HepG2 (cell line): Measurements from ENCODE around the gene NOL4L. TPM values are rescaled to one million over a fixed set of nuclear protein-coding genes. Genes with fewer than 3 reads are reported as not detected.

Experiments
- BCLAF1 ChIP-seq: fragments of 450-650 bp; IDR thresholded peaks from 2 replicates; pipeline ENCODE4 v1.6.1; 2017; ENCODE audit warnings: mild to moderate bottlenecking
- CBX2 ChIP-seq, 2 experiments: fragments of 200-600 bp in 1 of 2; sonication (generic); formaldehyde crosslinking in 1 of 2; IDR thresholded peaks; 2 replicates each; pipeline versions ENCODE4 v1.7.0 to v1.8.1; 2018 to 2022; ENCODE audit warnings: low read depth in 2 of 2, low read length in 1 of 2, mild to moderate bottlenecking in 1 of 2, missing genetic modification reagents in 1 of 2
- CSRNP2 ChIP-seq: sonication (generic); formaldehyde crosslinking; conservative IDR thresholded peaks from 2 replicates; pipeline ENCODE4 v1.8.0; 2022; ENCODE audit warnings: low read depth, missing genetic modification reagents
- FOXP1 ChIP-seq, 2 experiments: fragments of 450-650 bp in 1 of 2; IDR thresholded peaks; 2 replicates each; pipeline ENCODE4 v1.6.1; 2017 to 2018; ENCODE audit warnings: antibody characterized with exemption in 1 of 2
- HOMEZ ChIP-seq: IDR thresholded peaks from 2 replicates; pipeline ENCODE4 v1.6.1; 2016; ENCODE audit warnings: low read depth
- MXD3 ChIP-seq: IDR thresholded peaks from 2 replicates; pipeline ENCODE4 v1.6.1; 2016; ENCODE audit warnings: mild to moderate bottlenecking, missing biosample characterization, missing genetic modification reagents
- NFE2 ChIP-seq: sonication (generic); formaldehyde crosslinking; IDR thresholded peaks from 2 replicates; pipeline ENCODE4 v1.4.0; 2020; ENCODE audit warnings: missing genetic modification reagents
- NR2F6 ChIP-seq, 2 experiments: IDR thresholded peaks; 2 replicates each; pipeline ENCODE4 v1.6.1; 2016; ENCODE audit warnings: antibody characterized with exemption in 1 of 2, mild to moderate bottlenecking in 1 of 2
- PITX1 ChIP-seq: sonication (generic); formaldehyde crosslinking; IDR thresholded peaks from 2 replicates; pipeline ENCODE4 v1.5.1; 2020; ENCODE audit warnings: mild to moderate bottlenecking, missing genetic modification reagents
- THAP8 ChIP-seq: sonication (generic); formaldehyde crosslinking; IDR thresholded peaks from 2 replicates; pipeline ENCODE4 v1.5.1; 2020; ENCODE audit warnings: missing genetic modification reagents, mild to moderate bottlenecking, borderline replicate concordance
- U2AF2 ChIP-seq: fragments of 200-400 bp; formaldehyde crosslinking; IDR thresholded peaks from 2 replicates; pipeline ENCODE4 v1.6.1; 2017; ENCODE audit warnings: low read depth, mild to moderate bottlenecking, low read length
- ZNF138 ChIP-seq: sonication (generic); formaldehyde crosslinking; IDR thresholded peaks from 2 replicates; pipeline ENCODE4 v1.5.0; 2020; ENCODE audit warnings: mild to moderate bottlenecking, low read depth, missing genetic modification reagents
- ZNF264 ChIP-seq: sonication (generic); formaldehyde crosslinking; IDR thresholded peaks from 2 replicates; pipeline ENCODE4 v1.4.0; 2020; ENCODE audit warnings: missing genetic modification reagents
- ZNF335 ChIP-seq: sonication (generic); formaldehyde crosslinking; IDR thresholded peaks from 2 replicates; pipeline ENCODE4 v1.4.0; 2020; ENCODE audit warnings: missing genetic modification reagents
- ZNF367 ChIP-seq: sonication (generic); formaldehyde crosslinking; IDR thresholded peaks from 2 replicates; pipeline ENCODE4 v1.4.0; 2020; ENCODE audit warnings: missing genetic modification reagents, borderline replicate concordance
- ZNF607 ChIP-seq: sonication (generic); formaldehyde crosslinking; IDR thresholded peaks from 2 replicates; pipeline ENCODE4 v1.5.1; 2020; ENCODE audit warnings: missing genetic modification reagents, mild to moderate bottlenecking, borderline replicate concordance
- ZNF7 ChIP-seq: IDR thresholded peaks from 2 replicates; pipeline ENCODE4 v1.6.1; 2016; ENCODE audit warnings: missing biosample characterization, missing genetic modification reagents
- ZNF772 ChIP-seq: sonication (generic); formaldehyde crosslinking; IDR thresholded peaks from 2 replicates; pipeline ENCODE4 v1.5.0; 2020; ENCODE audit warnings: mild to moderate bottlenecking, missing genetic modification reagents
- ZNF782 ChIP-seq: sonication (generic); formaldehyde crosslinking; IDR thresholded peaks from 2 replicates; pipeline ENCODE4 v1.4.0; 2020; ENCODE audit warnings: missing genetic modification reagents, mild to moderate bottlenecking, borderline replicate concordance
- ZSCAN9 ChIP-seq: IDR thresholded peaks from 2 replicates; pipeline ENCODE4 v1.6.1; 2016; ENCODE audit warnings: borderline replicate concordance
- polyA plus RNA-seq, 8 experiments: library from polyadenylated mRNA; depleted of rRNA in 3 of 8; stranded (reverse) in 7 of 8; unstranded in 1 of 8; fragments of >200 nt; fragmentation: Illumina TruSeq in 4 of 8; extraction: Trizol in 4 of 8; gene quantifications; 2 replicates each; pipeline versions ENCODE4 v1.2.1 to v1.2.3, GENCODE V29; 2011 to 2016; ENCODE audit warnings: low read depth in 4 of 8, missing spikeins in 1 of 8, mixed read lengths in 1 of 8; ENCODE audit not compliant: insufficient read depth in 1 of 8
- total RNA-seq, 5 experiments: library from RNA; depleted of rRNA; stranded (reverse); fragments of >200 nt; fragmentation: Illumina TruSeq; extraction: Trizol; gene quantifications; 2 replicates each; pipeline ENCODE4 v1.2.3, GENCODE V29; 2016; ENCODE audit warnings: low read depth in 1 of 5

Gene NOL4L
- total and polyA plus RNA-seq, 2 of the 13 experiments (the other 11 are each of a cell fraction or from before 2014, with no cell fraction given): 16.6 to 35.4 TPM

GRCh38 chr20:32544893-32545840 is 40.0 kb downstream of the NOL4L start (continued):
- no peak for TF ChIP-seq BCLAF1
- peak; percentile 95 for TF ChIP-seq ZNF782
- no peak for TF ChIP-seq CBX2 (IDR thresholded peaks at IDR 0.05; ENCODE audit: low read depth, low read length)
- peak; percentile 84 for TF ChIP-seq CBX2 (CRISPR knock-in tag; IDR thresholded peaks at IDR 0.05; ENCODE audit: low read depth)
- peak; percentile 84 for TF ChIP-seq HOMEZ
- TF ChIP-seq THAP8 (CRISPR knock-in tag): no peak
- TF ChIP-seq ZSCAN9 (CRISPR knock-in tag): peak; percentile 98; the same call in 1 of the 2 replicates
- TF ChIP-seq ZNF367 (CRISPR knock-in tag): no peak
- TF ChIP-seq PITX1 (CRISPR knock-in tag): peak; percentile 96
- peak; percentile 97 for TF ChIP-seq ZNF772 (CRISPR knock-in tag)
- peak; percentile 83; the same call in 1 of the 2 replicates for TF ChIP-seq MXD3 (CRISPR knock-in tag)
- peak; percentile 94 for TF ChIP-seq ZNF264 (CRISPR knock-in tag)
- TF ChIP-seq NFE2: no peak
- peak; percentile 99 for TF ChIP-seq NR2F6 (IDR thresholded peaks at IDR 0.05)
- TF ChIP-seq NR2F6 (CRISPR knock-in tag; IDR thresholded peaks at IDR 0.05): peak; percentile 100
- TF ChIP-seq U2AF2: no peak
- TF ChIP-seq ZNF607 (CRISPR knock-in tag): peak; percentile 91
- no peak for TF ChIP-seq ZNF7 (CRISPR knock-in tag)
- no peak; the same call in none of the 2 replicates for TF ChIP-seq FOXP1 (IDR thresholded peaks at IDR 0.05)
- peak; percentile 94 for TF ChIP-seq FOXP1 (CRISPR knock-in tag; IDR thresholded peaks at IDR 0.05)
- no peak for TF ChIP-seq CSRNP2 (CRISPR knock-in tag)
- no peak for TF ChIP-seq ZNF138 (CRISPR knock-in tag)
- TF ChIP-seq ZNF335 (CRISPR knock-in tag): peak; percentile 95
